WERI-Rb-1 (cell line): ENCODE measurements around the gene TECPR1.
A peak's percentile ranks its signal among the peaks of the same experiment; 100 is the strongest.

Source experiments
- DNase-seq: peaks from one replicate; pipeline ENCODE4 v3.0.0-alpha.2; 2020
- H3K27ac ChIP-seq: fragments of 250-450 bp; sonication (Bioruptor Pico); 2 replicates; pipeline ENCODE4 v1.5.1; 2020; ENCODE audit warnings: mild to moderate bottlenecking, moderate library complexity
- H3K27me3 ChIP-seq: fragments of 250-450 bp; sonication (Bioruptor Pico); 2 replicates; pipeline ENCODE4 v1.5.1; 2021; ENCODE audit warnings: mild to moderate bottlenecking, low read depth, moderate library complexity; ENCODE audit not compliant: insufficient read depth, severe bottlenecking
- H3K36me3 ChIP-seq: fragments of 250-450 bp; sonication (Bioruptor Pico); 2 replicates; pipeline ENCODE4 v1.5.1; 2020; ENCODE audit warnings: mild to moderate bottlenecking, moderate library complexity
- H3K4me3 ChIP-seq: 2 replicates; pipeline ENCODE4 v1.5.1; 2011; ENCODE audit warnings: low read depth, mild to moderate bottlenecking, control low read depth, low read length
- H3K9me3 ChIP-seq: fragments of 250-450 bp; sonication (Bioruptor Pico); 2 replicates; pipeline ENCODE4 v1.5.1; 2021; ENCODE audit warnings: mild to moderate bottlenecking, moderate library complexity; ENCODE audit not compliant: severe bottlenecking
- TF ChIP-seq, protein P1 (sequence below): IDR thresholded peaks from 2 replicates; pipeline ENCODE4 v1.5.1; 2011; ENCODE audit warnings: low read depth, mild to moderate bottlenecking, control low read depth, inconsistent platforms, low read length

Gene TECPR1

DNA sequence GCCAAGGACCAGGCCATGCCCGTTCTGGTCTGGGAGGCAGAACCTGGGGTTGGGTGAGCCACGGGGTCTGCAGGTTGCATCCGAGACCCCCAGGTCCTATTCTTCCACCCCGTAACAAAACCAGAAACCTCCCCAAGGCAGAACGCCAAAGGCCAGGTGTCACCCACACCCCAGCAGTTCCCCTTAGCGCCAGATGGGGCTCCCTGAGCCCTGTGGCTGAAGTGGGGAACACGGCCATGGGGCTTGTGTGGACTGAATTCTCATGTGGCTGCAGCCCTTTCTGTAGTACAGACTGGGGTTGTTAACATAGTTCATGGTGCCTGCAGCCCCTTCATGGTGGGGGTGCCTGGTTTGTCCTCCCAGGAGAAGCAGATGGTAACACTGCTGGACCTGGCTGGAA is 39.7 kb upstream of the TECPR1 start:
- H3K27ac ChIP-seq, result no peak overlapping the region
- no peaks in the 10 kb centered on the region for H3K9me3 ChIP-seq
- no peaks in the 10 kb centered on the region for H3K27me3 ChIP-seq
- TF ChIP-seq, protein P1, sequence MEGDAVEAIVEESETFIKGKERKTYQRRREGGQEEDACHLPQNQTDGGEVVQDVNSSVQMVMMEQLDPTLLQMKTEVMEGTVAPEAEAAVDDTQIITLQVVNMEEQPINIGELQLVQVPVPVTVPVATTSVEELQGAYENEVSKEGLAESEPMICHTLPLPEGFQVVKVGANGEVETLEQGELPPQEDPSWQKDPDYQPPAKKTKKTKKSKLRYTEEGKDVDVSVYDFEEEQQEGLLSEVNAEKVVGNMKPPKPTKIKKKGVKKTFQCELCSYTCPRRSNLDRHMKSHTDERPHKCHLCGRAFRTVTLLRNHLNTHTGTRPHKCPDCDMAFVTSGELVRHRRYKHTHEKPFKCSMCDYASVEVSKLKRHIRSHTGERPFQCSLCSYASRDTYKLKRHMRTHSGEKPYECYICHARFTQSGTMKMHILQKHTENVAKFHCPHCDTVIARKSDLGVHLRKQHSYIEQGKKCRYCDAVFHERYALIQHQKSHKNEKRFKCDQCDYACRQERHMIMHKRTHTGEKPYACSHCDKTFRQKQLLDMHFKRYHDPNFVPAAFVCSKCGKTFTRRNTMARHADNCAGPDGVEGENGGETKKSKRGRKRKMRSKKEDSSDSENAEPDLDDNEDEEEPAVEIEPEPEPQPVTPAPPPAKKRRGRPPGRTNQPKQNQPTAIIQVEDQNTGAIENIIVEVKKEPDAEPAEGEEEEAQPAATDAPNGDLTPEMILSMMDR, result peak; percentile 23; the same call in 1 of the 2 replicates
- DNase-seq, result no peak
- peaks cover 45% of the 10 kb centered on the region for H3K36me3 ChIP-seq
- no peak overlapping the region for H3K4me3 ChIP-seq

DNA sequence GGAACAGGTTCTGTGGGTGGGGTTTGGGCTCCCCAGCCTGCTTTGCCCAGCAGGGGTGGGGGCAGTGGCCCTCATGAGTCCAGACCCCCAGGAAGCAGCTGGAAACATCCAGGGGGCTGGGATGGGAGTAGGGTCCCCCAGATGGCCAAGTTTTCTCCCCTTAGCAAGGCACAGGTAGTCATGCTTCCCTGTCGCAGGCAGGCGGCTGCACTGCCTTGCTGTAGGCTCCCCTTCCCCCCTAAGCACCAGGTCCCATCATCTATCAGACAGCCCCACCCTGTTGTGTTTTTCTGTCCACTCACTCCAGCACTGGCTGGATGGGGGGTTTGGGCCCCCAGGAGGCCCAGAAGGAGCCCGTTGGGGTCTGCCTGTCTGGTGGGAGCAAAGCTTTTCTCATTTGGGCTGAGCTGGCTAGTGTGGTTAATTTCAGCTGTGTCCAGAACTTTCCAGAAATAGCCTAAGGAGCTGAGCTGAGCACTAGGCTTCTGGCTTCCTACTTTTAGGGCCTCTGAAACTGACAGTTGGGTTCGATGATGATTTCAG is 37.4 kb upstream of the TECPR1 start:
- DNase-seq, result no peak
- TF ChIP-seq, protein P1, result no peak
- Histone ChIP-seq H3K9me3 (no peaks in the 10 kb centered on the region), H3K4me3 (no peak overlapping the region), H3K27me3 (no peaks in the 10 kb centered on the region), H3K27ac (no peak overlapping the region), H3K36me3 (peaks cover 54% of the 10 kb centered on the region)

DNA sequence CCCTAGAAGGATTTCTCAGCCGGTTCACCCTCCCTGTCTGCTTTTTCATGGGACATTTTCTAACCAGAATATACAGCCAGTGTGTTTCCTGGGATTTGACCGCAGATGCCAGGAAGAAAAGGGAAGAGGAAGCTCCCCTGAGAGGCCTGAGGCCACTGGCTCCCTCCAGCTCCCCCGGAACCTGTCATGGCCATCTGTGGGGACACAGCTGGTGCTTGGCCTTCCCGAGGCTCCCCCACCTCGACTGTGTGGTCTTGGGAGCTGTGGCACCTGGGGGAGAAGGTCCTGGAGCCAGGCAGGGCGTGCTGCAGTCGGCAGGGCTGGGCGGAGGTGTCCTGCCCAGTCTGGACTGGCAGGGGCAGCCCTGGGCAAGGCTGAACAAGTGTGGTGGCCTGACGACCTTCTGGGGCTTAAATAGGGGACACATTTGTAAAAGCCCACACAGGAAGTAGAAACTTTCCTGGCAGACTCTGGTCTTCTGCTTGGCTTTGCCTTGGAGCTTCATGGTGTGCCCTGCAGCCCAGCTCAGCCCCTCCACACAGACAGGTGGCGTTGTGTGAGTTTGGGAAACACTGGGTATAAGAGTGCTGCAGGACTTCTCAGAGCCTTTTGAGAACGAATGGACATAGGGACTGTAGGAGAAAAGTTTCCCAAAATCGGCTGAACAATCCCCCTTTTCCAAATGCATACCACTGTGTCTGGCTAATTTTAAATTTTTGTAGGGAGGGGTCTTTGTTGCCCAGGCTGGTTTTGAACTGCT is 36.2 kb upstream of the TECPR1 start:
- Histone ChIP-seq H3K36me3 (peaks cover 57% of the 10 kb centered on the region), H3K27me3 (no peaks in the 10 kb centered on the region)

DNA sequence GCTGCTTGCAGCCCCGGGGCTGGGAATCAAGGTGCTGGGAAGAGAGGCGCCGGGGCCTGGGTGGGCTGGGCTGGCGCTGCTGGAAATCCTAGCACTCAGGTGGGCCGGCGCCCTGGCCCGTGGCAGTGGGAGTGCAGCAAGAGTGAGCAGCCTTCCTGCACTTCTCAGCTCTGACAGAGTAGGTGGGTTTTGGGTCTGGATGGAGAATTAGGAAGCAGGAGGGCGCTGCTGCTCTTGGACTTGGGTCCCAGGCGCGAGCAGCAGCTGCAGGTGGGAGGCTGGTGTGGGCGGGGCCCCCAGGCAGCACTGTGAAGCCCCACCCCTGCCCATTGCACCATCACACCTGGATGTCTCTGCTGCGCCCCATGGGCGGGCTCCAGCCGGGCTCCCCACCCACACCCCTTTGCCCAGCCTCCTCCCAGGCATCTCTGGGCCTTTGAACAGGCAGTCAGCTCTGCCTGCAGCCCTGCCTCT is 35.5 kb upstream of the TECPR1 start:
- no peaks in the 10 kb centered on the region for H3K9me3 ChIP-seq
- TF ChIP-seq, protein P1, result no peak
- peaks cover 59% of the 10 kb centered on the region for H3K36me3 ChIP-seq
- no peaks in the 10 kb centered on the region for H3K27me3 ChIP-seq
- H3K4me3 ChIP-seq, result no peak overlapping the region
- H3K27ac ChIP-seq, result no peak overlapping the region
- no peak for DNase-seq

More for the DNA sequence above, 36.2 kb upstream of the TECPR1 start:
- no peak overlapping the region for H3K4me3 ChIP-seq
- no peaks in the 10 kb centered on the region for H3K9me3 ChIP-seq
- no peak for DNase-seq
- TF ChIP-seq, protein P1, result no peak
- H3K27ac ChIP-seq, result no peak overlapping the region

DNA sequence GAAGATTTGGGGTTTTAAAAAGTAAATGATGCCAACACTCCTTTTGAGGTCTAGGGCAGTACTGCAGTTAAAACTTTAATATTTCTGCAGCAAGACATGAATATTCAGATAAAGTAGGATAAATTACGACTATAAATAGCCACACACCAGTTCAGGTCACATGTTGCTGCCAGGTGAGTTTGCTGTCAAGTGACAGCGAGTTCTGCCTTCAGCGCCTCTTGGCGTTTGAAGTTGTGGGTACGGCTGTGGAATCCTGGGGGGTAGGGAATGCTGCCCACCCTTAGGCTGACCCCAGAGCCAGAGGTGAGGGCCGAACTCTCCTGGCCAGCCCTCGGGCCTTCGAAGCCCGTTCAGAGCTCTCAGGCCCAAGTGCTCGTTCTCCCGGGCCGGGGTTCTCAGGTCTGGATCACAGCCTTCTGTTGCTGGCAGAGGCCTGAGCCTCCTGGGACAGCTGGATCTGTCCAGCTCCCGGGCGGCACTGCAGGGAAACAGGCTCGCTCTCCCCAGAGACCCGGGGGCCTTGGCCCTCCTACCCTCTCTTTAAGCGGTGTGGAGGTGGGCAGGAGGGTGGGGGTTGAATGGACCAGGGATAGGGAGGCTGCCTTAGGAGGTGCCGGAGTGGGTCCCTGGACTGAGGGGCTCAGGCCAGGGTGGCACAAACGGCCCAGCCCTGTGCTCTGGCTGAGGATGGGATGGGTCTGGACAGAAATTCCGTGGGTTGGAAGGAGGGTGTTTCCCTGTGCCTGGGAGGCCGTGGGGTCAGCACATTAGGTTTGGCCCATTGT is 34.9 kb upstream of the TECPR1 start:
- no peak for DNase-seq
- TF ChIP-seq, protein P1, result no peak
- Histone ChIP-seq H3K9me3 (no peaks in the 10 kb centered on the region), H3K36me3 (peaks cover 54% of the 10 kb centered on the region), H3K27ac (no peak overlapping the region), H3K4me3 (no peak overlapping the region), H3K27me3 (no peaks in the 10 kb centered on the region)
